IPS DF 6.9 (cell line): ENCODE data around the gene GPR39.

Source experiments
- DNase-seq: peaks from one replicate; pipeline ENCODE4 v3.0.0-alpha.2; 2013; ENCODE audit warnings: low read depth, low spot score
- H3K27ac ChIP-seq: one replicate; pipeline ENCODE4 v1.5.1; 2013; ENCODE audit warnings: low read length, control low read depth
- H3K27me3 ChIP-seq: 2 replicates; pipeline ENCODE4 v1.6.1; 2013; ENCODE audit warnings: mild to moderate bottlenecking, low read length; ENCODE audit not compliant: control insufficient read depth, insufficient read depth
- H3K36me3 ChIP-seq: 2 replicates; pipeline ENCODE4 v1.6.1; 2013; ENCODE audit warnings: low read length; ENCODE audit not compliant: control insufficient read depth, insufficient read depth
- H3K4me1 ChIP-seq: 2 replicates; pipeline ENCODE4 v1.6.1; 2013; ENCODE audit warnings: low read length; ENCODE audit not compliant: control insufficient read depth, insufficient read depth
- H3K4me3 ChIP-seq: 2 replicates; pipeline ENCODE4 v1.5.1; 2013; ENCODE audit warnings: mild to moderate bottlenecking, low read length
- H3K9me3 ChIP-seq: 2 replicates; pipeline ENCODE4 v1.6.1; 2013; ENCODE audit warnings: low read length, inconsistent platforms; ENCODE audit not compliant: control insufficient read depth, insufficient read depth
- WGBS: extraction: QIAGEN DNeasy Blood & Tissue Kit; methylation state at CpG from one replicate; pipeline ENCODE4 v1.1.7; 2013; ENCODE audit warnings: mixed read lengths, missing lambda C conversion rate; ENCODE audit not compliant: insufficient read length, insufficient coverage; 5-methylcytosine and 5-hydroxymethylcytosine counted together

GPR39 gene

GRCh38 chr2:132466428-132467028 lies 49.9 kb downstream of the GPR39 start:
- Histone ChIP-seq H3K4me1 (no peaks in the 10 kb centered on the region), H3K9me3 (no peaks in the 10 kb centered on the region; the same call in 1 of the 2 replicates), H3K36me3 (no peaks in the 10 kb centered on the region), H3K4me3 (no peak overlapping the region), H3K27ac (no peak overlapping the region), H3K27me3 (no peaks in the 10 kb centered on the region)
- DNase-seq, result no peak
- WGBS, result no CpG with 5 or more reads among the region's 1 CpG

GRCh38 chr2:132468821-132469675 lies 52.4 kb downstream of the GPR39 start:
- no peaks in the 10 kb centered on the region; the same call in 1 of the 2 replicates for H3K9me3 ChIP-seq
- no peak for DNase-seq

DNA sequence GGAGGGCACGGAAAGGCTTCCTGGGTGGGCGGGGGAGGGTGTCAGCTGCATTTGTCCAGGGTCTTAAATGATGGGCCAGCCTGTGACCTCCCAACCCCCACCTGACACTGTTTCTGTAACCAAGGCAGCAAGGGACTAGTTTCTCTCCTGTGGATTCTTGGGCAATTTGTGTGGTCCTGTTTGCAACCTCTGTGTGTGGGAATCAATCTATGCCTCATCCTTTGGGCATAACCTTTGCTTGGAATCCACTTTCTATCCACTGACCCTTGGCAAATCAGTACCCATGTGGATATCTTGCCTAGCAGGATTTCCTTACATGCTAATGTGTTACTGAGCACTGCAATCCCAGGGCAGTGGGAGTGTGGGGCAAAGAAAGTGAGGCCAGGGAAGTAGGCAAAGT lies 54.1 kb downstream of the GPR39 start:
- WGBS, result no CpG with 5 or more reads among the region's 2 CpGs
- Histone ChIP-seq H3K27me3 (no peaks in the 10 kb centered on the region), H3K27ac (no peak overlapping the region), H3K4me3 (no peak overlapping the region), H3K4me1 (no peaks in the 10 kb centered on the region), H3K36me3 (no peaks in the 10 kb centered on the region), H3K9me3 (no peaks in the 10 kb centered on the region)
- DNase-seq, result no peak

More at GRCh38 chr2:132468821-132469675, 52.4 kb downstream of the GPR39 start:
- H3K36me3 ChIP-seq, result no peaks in the 10 kb centered on the region
- H3K27ac ChIP-seq, result no peak overlapping the region
- no peak overlapping the region for H3K4me3 ChIP-seq
- no peaks in the 10 kb centered on the region for H3K4me1 ChIP-seq
- no peaks in the 10 kb centered on the region for H3K27me3 ChIP-seq
- no CpG with 5 or more reads among the region's 9 CpGs for WGBS

DNA sequence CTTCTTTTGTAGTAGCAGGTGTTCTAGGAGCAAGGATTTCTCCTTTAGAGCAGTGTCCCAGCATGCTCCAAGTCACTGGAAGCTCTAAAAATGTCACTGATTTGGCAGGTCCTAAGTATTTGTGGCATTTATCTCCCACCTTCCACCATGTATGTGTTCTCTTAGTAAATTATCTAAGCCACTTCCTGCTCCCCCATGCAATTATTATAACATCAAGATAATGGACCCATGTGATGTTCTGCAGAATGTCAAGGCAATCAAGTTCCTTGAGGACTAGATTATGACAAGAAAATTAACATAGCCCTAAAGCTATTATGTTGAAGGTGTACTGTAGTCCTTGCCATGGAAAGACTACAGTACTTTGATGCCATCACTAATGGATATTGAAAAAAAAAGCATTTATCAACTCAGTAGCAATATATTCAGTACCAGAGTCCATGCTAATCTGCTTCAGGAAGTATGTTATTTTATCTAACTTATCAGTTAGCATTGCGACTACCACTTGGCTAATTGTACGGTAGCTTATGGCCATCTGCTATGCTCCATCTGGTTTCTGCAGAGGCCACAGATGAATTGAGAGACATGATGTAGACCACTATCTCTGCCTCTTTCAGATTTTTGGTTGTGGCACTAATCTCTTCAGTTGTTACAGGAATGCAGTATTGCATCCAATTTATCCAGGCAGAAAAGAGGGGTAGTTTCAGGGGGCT lies 56.7 kb downstream of the GPR39 start:
- WGBS, result no CpG with 5 or more reads among the region's 2 CpGs
- Histone ChIP-seq H3K4me1 (no peaks in the 10 kb centered on the region), H3K27ac (no peak overlapping the region), H3K36me3 (no peaks in the 10 kb centered on the region), H3K27me3 (no peaks in the 10 kb centered on the region), H3K9me3 (no peaks in the 10 kb centered on the region), H3K4me3 (no peak overlapping the region)
- no peak for DNase-seq

DNA sequence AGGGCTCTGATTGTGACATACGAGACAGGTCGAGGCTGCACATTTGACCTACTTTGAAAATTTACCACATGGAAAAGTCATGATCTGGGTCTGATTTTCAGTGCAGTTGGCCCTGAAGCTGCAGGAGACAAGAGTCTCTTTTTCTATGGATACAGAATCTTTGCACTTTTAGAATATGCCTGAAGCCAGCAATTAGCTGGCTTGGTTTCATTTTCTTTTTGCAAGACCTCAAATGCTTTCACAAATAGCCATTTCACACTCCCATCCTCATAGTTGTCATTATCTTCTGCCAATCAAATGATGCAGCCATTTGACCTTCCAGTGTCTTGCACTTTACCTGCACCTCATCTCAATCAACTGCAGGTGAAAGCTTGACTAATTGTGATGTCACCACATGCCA lies 59.0 kb downstream of the GPR39 start:
- WGBS, result no CpG with 5 or more reads among the region's 2 CpGs

DNA sequence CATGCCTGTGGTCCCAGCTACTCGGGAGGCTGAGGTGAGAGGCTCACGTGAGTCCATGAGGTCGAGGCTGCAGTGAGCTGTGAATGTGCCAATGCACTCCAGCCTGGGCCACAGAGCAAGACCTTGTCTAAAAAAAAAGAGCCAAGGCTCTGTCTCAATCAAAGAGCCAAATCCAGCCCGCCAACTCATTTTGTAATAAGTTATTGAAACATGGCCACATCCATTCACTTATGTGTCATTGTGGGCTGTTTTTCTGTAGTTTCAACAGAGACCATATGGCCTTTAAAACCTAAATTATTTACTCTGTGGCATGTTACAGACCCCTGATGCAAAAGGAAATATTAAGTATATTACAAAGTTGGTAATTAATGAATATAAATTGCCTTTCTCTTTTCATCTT lies 60.8 kb downstream of the GPR39 start:
- no peaks in the 10 kb centered on the region for H3K4me1 ChIP-seq
- no peak for DNase-seq
- no peak overlapping the region for H3K4me3 ChIP-seq
- H3K27me3 ChIP-seq, result no peaks in the 10 kb centered on the region
- no peaks in the 10 kb centered on the region for H3K36me3 ChIP-seq
- no peak overlapping the region for H3K27ac ChIP-seq
- no CpG with 5 or more reads among the region's 4 CpGs for WGBS
- no peaks in the 10 kb centered on the region for H3K9me3 ChIP-seq

More for the DNA sequence above, 59.0 kb downstream of the GPR39 start:
- no peaks in the 10 kb centered on the region for H3K36me3 ChIP-seq
- no peaks in the 10 kb centered on the region for H3K27me3 ChIP-seq
- no peaks in the 10 kb centered on the region for H3K4me1 ChIP-seq
- no peak overlapping the region for H3K4me3 ChIP-seq
- DNase-seq, result no peak
- H3K9me3 ChIP-seq, result no peaks in the 10 kb centered on the region
- no peak overlapping the region for H3K27ac ChIP-seq

GRCh38 chr2:132477962-132478361 lies 61.4 kb downstream of the GPR39 start:
- DNase-seq, result no peak
- no peaks in the 10 kb centered on the region for H3K9me3 ChIP-seq
- no peak overlapping the region for H3K27ac ChIP-seq
- H3K36me3 ChIP-seq, result no peaks in the 10 kb centered on the region
- WGBS, result no CpG with 5 or more reads among the region's 2 CpGs
- no peaks in the 10 kb centered on the region for H3K27me3 ChIP-seq
- no peaks in the 10 kb centered on the region for H3K4me1 ChIP-seq
- no peak overlapping the region for H3K4me3 ChIP-seq

- no peak for DNase-seq
- WGBS, result no CpG with 5 or more reads among the region's 3 CpGs
- Histone ChIP-seq H3K27ac (no peak overlapping the region), H3K9me3 (no peaks in the 10 kb centered on the region), H3K36me3 (no peaks in the 10 kb centered on the region), H3K4me1 (no peaks in the 10 kb centered on the region), H3K27me3 (no peaks in the 10 kb centered on the region), H3K4me3 (no peak overlapping the region)
These were observed 62.0 kb downstream of the GPR39 start for GRCh38 chr2:132478461-132479105.

GRCh38 chr2:132479155-132479554 lies 62.5 kb downstream of the GPR39 start:
- Histone ChIP-seq H3K4me1 (no peaks in the 10 kb centered on the region), H3K9me3 (no peaks in the 10 kb centered on the region), H3K27ac (no peak overlapping the region), H3K36me3 (no peaks in the 10 kb centered on the region), H3K27me3 (no peaks in the 10 kb centered on the region), H3K4me3 (no peak overlapping the region)
- no CpG with 5 or more reads among the region's 8 CpGs for WGBS
- no peak for DNase-seq

DNA sequence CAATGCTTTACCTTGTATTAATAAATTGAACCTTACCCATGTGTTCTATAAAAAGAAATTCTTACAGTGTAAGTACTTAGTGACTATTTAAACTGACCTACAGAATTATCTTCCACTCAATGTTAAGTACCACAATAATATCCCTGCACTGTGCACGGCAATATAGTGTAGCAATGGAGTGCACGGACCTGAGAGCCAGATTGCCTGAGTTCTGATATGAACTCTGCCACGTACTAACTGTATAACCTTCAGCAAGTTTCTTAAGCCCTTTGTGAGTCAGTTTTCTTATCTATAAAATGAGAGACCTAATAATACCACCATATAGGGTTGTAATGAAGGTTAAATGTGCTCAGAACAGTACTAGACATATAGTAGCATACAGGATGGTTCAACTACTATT lies 66.2 kb downstream of the GPR39 start:
- H3K36me3 ChIP-seq, result no peaks in the 10 kb centered on the region
- no peaks in the 10 kb centered on the region for H3K4me1 ChIP-seq
- H3K27me3 ChIP-seq, result no peaks in the 10 kb centered on the region
- no peaks in the 10 kb centered on the region for H3K9me3 ChIP-seq
- no CpG with 5 or more reads among the region's 3 CpGs for WGBS
- no peak for DNase-seq
- no peak overlapping the region for H3K4me3 ChIP-seq
- H3K27ac ChIP-seq, result no peak overlapping the region
